Osteocyte (in vitro differentiated cells): Measurements from ENCODE around the gene LTB4R2. TPM values are rescaled to one million over a fixed set of nuclear protein-coding genes. Genes with fewer than 3 reads are reported as not detected.
"Not testable (repeated sequence)": the region's sequence is repeated elsewhere in the genome, so short reads cannot be mapped to it uniquely, and the experiment has no call there.

Experiments used
- DNase-seq: peaks from one replicate; pipeline ENCODE4 v3.0.0; 2021; ENCODE audit warnings: mixed read lengths; ENCODE audit not compliant: unreplicated experiment; ENCODE audit errors: extremely low spot score
- H3K27ac Mint-ChIP-seq: one replicate; pipeline ENCODE4 v1.8.0; 2021; ENCODE audit warnings: mild to moderate bottlenecking, mixed read lengths; ENCODE audit not compliant: unreplicated experiment
- H3K27me3 Mint-ChIP-seq: one replicate; pipeline ENCODE4 v1.8.0; 2021; ENCODE audit warnings: mixed read lengths; ENCODE audit not compliant: unreplicated experiment
- H3K36me3 Mint-ChIP-seq: one replicate; pipeline ENCODE4 v1.8.0; 2021; ENCODE audit warnings: mixed read lengths; ENCODE audit not compliant: unreplicated experiment
- H3K4me1 Mint-ChIP-seq: one replicate; pipeline ENCODE4 v1.8.0; 2021; ENCODE audit warnings: mixed read lengths; ENCODE audit not compliant: unreplicated experiment
- H3K4me3 Mint-ChIP-seq: one replicate; pipeline ENCODE4 v1.8.0; 2021; ENCODE audit warnings: mild to moderate bottlenecking, moderate library complexity, mixed read lengths; ENCODE audit not compliant: unreplicated experiment
- H3K9me3 Mint-ChIP-seq: one replicate; pipeline ENCODE4 v1.8.0; 2021; ENCODE audit warnings: mixed read lengths; ENCODE audit not compliant: unreplicated experiment
- CTCF ChIP-seq: fragments of 200-600 bp; sonication (generic); IDR thresholded peaks from 2 replicates; pipeline ENCODE4 v1.5.0; 2021; ENCODE audit warnings: antibody characterized with exemption, mild to moderate bottlenecking, moderate library complexity
- total RNA-seq: library from RNA; stranded (reverse); gene quantifications from 2 replicates; pipeline ENCODE4 v1.2.1, GENCODE V29; 2021

Gene LTB4R2
- total RNA-seq, 1 donor from 2014 or later = 14.9 TPM

GRCh38 chr14:24325963-24326362 is 16.0 kb downstream of the LTB4R2 start:
- Mint-ChIP-seq H3K4me3 (no peak overlapping the region), H3K4me1 (peaks cover 2% of the 10 kb centered on the region), H3K27ac (no peak overlapping the region), H3K9me3 (no peaks in the 10 kb centered on the region), H3K27me3 (no peaks in the 10 kb centered on the region), H3K36me3 (no peaks in the 10 kb centered on the region)
- no peak for DNase-seq
- TF ChIP-seq CTCF = no peak

DNA sequence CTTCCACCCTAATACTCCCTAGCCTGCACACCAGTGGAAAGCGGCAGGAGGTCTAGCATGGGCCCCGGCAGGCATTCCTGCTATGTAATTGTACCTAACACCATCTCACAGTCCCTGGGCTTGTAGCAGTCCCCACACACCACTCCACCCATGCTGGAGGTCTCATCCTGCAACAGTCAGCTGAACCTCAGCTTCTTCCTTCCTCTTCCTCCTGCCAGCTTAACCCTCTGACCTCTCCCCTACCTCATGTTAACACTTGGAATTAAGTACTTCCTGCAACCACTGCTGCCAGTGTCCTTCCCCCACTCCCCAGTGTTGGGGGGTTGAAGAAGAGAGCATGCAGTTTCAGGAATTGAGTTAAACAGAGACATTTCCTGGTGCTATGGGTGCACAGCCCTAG is 17.4 kb downstream of the LTB4R2 start:
- H3K4me3 Mint-ChIP-seq = no peak overlapping the region
- no peaks in the 10 kb centered on the region for H3K9me3 Mint-ChIP-seq
- no peak for TF ChIP-seq CTCF
- H3K4me1 Mint-ChIP-seq = peaks cover 4% of the 10 kb centered on the region
- DNase-seq = no peak
- no peak overlapping the region for H3K27ac Mint-ChIP-seq
- H3K27me3 Mint-ChIP-seq = no peaks in the 10 kb centered on the region
- no peaks in the 10 kb centered on the region for H3K36me3 Mint-ChIP-seq

DNA sequence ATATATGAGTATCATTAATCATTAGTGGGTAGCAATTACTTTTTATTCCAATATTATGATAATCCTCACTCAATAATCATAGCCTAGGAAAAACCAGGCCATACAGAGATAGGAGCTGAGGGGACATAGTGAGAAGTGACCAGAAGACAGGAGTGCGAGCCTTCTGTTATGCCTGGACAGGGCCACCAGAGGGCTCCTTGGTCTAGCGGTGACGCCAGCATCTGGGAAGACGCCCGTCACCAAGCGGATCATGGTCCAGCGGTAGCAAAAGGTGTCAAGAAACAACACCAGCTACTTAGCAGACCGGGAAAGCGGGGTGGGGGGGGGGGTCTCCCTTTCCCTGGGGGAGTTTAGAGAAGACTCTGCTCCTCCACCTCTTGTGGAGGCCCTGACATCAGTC is 18.0 kb downstream of the LTB4R2 start:
- H3K4me1 Mint-ChIP-seq, H3K36me3 Mint-ChIP-seq, H3K9me3 Mint-ChIP-seq, DNase-seq, H3K27ac Mint-ChIP-seq, H3K27me3 Mint-ChIP-seq, H3K4me3 Mint-ChIP-seq: not testable (repeated sequence)
- peak; percentile 71 for TF ChIP-seq CTCF

DNA sequence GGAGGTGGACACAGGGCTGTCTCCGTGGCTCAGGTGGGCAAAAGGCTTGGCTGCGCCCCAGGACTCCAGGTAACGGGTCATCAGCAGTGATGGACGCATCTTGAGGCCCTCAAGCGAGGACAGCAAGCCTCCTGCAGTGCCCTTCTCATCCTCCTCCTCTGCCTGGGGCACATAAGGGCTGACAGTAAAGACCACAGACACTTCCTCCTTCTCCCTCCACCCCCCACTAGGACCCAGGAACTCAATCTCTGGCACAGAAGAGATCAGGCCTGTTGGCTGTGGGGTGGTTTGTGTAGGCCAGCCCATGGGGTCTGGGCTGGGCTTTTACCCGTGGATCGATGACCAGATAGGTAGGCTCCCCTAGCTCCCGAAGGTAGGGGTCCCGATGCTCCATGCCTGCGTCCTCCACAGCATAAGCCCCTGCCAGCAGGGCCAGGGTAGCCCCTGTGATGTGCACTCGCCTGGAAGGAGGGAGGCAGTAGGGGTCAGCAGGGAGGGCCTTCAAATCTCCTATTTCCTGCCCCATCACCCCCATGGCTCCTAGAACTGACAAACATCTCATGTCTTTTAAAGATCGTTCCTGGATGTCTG is 19.2 kb downstream of the LTB4R2 start:
- H3K4me1 Mint-ChIP-seq = peaks cover 17% of the 10 kb centered on the region
- no peak for DNase-seq
- H3K36me3 Mint-ChIP-seq = no peaks in the 10 kb centered on the region
- H3K9me3 Mint-ChIP-seq = no peaks in the 10 kb centered on the region
- no peak for TF ChIP-seq CTCF
- no peak overlapping the region for H3K4me3 Mint-ChIP-seq
- no peak overlapping the region for H3K27ac Mint-ChIP-seq
- H3K27me3 Mint-ChIP-seq = no peaks in the 10 kb centered on the region

GRCh38 chr14:24329736-24330135 is 19.8 kb downstream of the LTB4R2 start:
- Mint-ChIP-seq H3K27ac (no peak overlapping the region), H3K9me3 (no peaks in the 10 kb centered on the region), H3K4me3 (no peak overlapping the region), H3K36me3 (no peaks in the 10 kb centered on the region), H3K4me1 (peaks cover 19% of the 10 kb centered on the region), H3K27me3 (no peaks in the 10 kb centered on the region)
- no peak for DNase-seq
- no peak for TF ChIP-seq CTCF
